Fibroblast of villous mesenchyme (primary cell): ENCODE measurements around the gene RAD50. TPM values are rescaled to one million over a fixed set of nuclear protein-coding genes. Genes with fewer than 3 reads are reported as not detected.
"Not testable (repeated sequence)": the region's sequence is repeated elsewhere in the genome, so short reads cannot be mapped to it uniquely, and the experiment has no call there.

Experiments used
- DNase-seq: peaks from one replicate; pipeline ENCODE4 v3.0.0-alpha.2; 2010; ENCODE audit warnings: low read depth
- H3K4me3 ChIP-seq: 2 replicates; pipeline ENCODE4 v1.5.1; 2011; ENCODE audit warnings: low read depth, mild to moderate bottlenecking, low read length
- CTCF ChIP-seq: IDR thresholded peaks from 2 replicates; pipeline ENCODE4 v1.5.1; 2012; ENCODE audit warnings: low read depth, mild to moderate bottlenecking, low read length; ENCODE audit not compliant: insufficient read depth
- total RNA-seq: library from RNA; depleted of rRNA; stranded (reverse); fragments of >200 nt; gene quantifications from 2 replicates; pipeline ENCODE4 v1.2.3, GENCODE V29; 2012

Gene RAD50
- total RNA-seq, 1 donor, result 46.6 TPM

- DNase-seq, result no peak
- H3K4me3 ChIP-seq, result no peak overlapping the region
- TF ChIP-seq CTCF, result no peak
Measured at GRCh38 chr5:132561601-132562000, 4.8 kb downstream of the RAD50 start.

- H3K4me3 ChIP-seq, DNase-seq: not testable (repeated sequence)
Measured at GRCh38 chr5:132564555-132564954, 7.8 kb downstream of the RAD50 start.

GRCh38 chr5:132566657-132567056 is 9.9 kb downstream of the RAD50 start:
- H3K4me3 ChIP-seq, result no peak overlapping the region
- TF ChIP-seq CTCF, result no peak

GRCh38 chr5:132576123-132576522 is 19.3 kb downstream of the RAD50 start:
- TF ChIP-seq CTCF, result no peak

More at GRCh38 chr5:132566657-132567056, 9.9 kb downstream of the RAD50 start:
- DNase-seq, result no peak

GRCh38 chr5:132584560-132584959 is 27.8 kb downstream of the RAD50 start:
- not testable (repeated sequence) for H3K4me3 ChIP-seq

More at GRCh38 chr5:132576123-132576522, 19.3 kb downstream of the RAD50 start:
- H3K4me3 ChIP-seq, result no peak overlapping the region
- no peak for DNase-seq

GRCh38 chr5:132586063-132586462 is 29.3 kb downstream of the RAD50 start:
- H3K4me3 ChIP-seq, result no peak overlapping the region
- TF ChIP-seq CTCF, result no peak
- no peak for DNase-seq

More at GRCh38 chr5:132584560-132584959, 27.8 kb downstream of the RAD50 start:
- DNase-seq, result not testable (repeated sequence)

- TF ChIP-seq CTCF, result no peak
- no peak for DNase-seq
Measured at GRCh38 chr5:132589467-132589866, 32.7 kb downstream of the RAD50 start.

GRCh38 chr5:132591145-132591544 is 34.4 kb downstream of the RAD50 start:
- H3K4me3 ChIP-seq, result no peak overlapping the region
- DNase-seq, result peak; percentile 6
- no peak for TF ChIP-seq CTCF

More at GRCh38 chr5:132589467-132589866, 32.7 kb downstream of the RAD50 start:
- H3K4me3 ChIP-seq, result no peak overlapping the region
